Chondrocyte (in vitro differentiated cells): Measurements from ENCODE around the gene CHMP2A. TPM values are rescaled to one million over a fixed set of nuclear protein-coding genes. Genes with fewer than 3 reads are reported as not detected.
A peak's percentile ranks its signal among the peaks of the same experiment; 100 is the strongest.

ENCODE experiments used
- DNase-seq: peaks from one replicate; pipeline ENCODE4 v3.0.0; 2021; ENCODE audit warnings: mixed read lengths, low spot score
- H3K27ac Mint-ChIP-seq: one replicate; pipeline ENCODE4 v1.8.0; 2021; ENCODE audit warnings: mild to moderate bottlenecking, moderate library complexity, mixed read lengths; ENCODE audit not compliant: unreplicated experiment
- H3K27me3 Mint-ChIP-seq: 2 replicates; pipeline ENCODE4 v1.8.0; 2021; ENCODE audit warnings: low read depth, mixed read lengths
- H3K36me3 Mint-ChIP-seq: 2 replicates; pipeline ENCODE4 v1.8.0; 2021; ENCODE audit warnings: low read depth, mixed read lengths
- H3K4me1 Mint-ChIP-seq: 2 replicates; pipeline ENCODE4 v1.8.0; 2021; ENCODE audit warnings: low read depth, mild to moderate bottlenecking, mixed read lengths
- H3K4me3 Mint-ChIP-seq: one replicate; pipeline ENCODE4 v1.8.0; 2021; ENCODE audit warnings: mild to moderate bottlenecking, moderate library complexity, mixed read lengths; ENCODE audit not compliant: unreplicated experiment
- H3K9me3 Mint-ChIP-seq: 2 replicates; pipeline ENCODE4 v1.8.0; 2021; ENCODE audit warnings: low read depth, mixed read lengths
- total RNA-seq: library from RNA; stranded (reverse); gene quantifications from 3 replicates; pipeline ENCODE4 v1.2.1, GENCODE V29; 2021
- TF ChIP-seq, protein P1 (sequence below): fragments of 200-600 bp; sonication (generic); IDR thresholded peaks from 2 replicates; pipeline ENCODE4 v1.5.0; 2021; ENCODE audit warnings: antibody characterized with exemption, mild to moderate bottlenecking, moderate library complexity

CHMP2A gene
- total RNA-seq, 1 donor from 2014 or later: 85.1 TPM

DNA sequence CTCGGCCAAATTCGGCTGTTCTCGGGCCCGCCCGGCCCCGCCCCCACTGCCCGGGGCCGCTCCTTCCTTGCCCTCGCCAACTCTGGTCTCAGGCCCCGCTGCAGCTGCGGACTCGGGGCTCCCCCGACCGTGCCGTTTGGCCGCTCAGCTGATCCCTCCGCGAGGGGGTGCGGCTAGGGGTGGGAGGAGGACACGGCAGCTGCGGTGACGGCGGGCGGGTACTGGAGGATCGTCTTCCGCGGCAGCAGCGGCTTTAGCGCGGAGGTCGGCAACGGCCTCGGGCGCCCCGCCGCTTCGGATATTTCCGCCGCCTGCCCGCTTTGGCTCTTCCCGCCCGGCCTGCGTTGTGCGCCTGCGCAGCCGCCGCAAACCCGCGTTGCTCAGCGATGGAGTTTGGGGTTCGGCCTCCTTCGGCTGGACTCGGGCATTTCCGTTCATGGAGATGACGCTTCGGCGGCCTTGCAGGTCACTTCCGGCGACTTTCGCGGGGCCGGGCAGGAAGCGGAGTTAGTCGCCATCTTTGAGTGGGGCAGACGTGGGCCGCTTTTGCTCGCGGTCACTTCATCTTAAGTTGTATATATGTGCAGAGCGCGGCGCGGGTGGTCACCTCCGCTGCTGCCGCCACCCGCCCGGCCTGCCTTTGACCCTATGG, 3.8 kb upstream of the CHMP2A start:
- peaks cover 49% of the 10 kb centered on the region for H3K4me1 Mint-ChIP-seq
- H3K4me3 Mint-ChIP-seq: peak overlapping the region; percentile 96
- H3K36me3 Mint-ChIP-seq: peaks cover 14% of the 10 kb centered on the region
- H3K27me3 Mint-ChIP-seq: no peaks in the 10 kb centered on the region
- H3K27ac Mint-ChIP-seq: peak overlapping the region; percentile 98
- DNase-seq: peak; percentile 99
- TF ChIP-seq, protein P1, sequence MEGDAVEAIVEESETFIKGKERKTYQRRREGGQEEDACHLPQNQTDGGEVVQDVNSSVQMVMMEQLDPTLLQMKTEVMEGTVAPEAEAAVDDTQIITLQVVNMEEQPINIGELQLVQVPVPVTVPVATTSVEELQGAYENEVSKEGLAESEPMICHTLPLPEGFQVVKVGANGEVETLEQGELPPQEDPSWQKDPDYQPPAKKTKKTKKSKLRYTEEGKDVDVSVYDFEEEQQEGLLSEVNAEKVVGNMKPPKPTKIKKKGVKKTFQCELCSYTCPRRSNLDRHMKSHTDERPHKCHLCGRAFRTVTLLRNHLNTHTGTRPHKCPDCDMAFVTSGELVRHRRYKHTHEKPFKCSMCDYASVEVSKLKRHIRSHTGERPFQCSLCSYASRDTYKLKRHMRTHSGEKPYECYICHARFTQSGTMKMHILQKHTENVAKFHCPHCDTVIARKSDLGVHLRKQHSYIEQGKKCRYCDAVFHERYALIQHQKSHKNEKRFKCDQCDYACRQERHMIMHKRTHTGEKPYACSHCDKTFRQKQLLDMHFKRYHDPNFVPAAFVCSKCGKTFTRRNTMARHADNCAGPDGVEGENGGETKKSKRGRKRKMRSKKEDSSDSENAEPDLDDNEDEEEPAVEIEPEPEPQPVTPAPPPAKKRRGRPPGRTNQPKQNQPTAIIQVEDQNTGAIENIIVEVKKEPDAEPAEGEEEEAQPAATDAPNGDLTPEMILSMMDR: no peak
- no peaks in the 10 kb centered on the region for H3K9me3 Mint-ChIP-seq

DNA sequence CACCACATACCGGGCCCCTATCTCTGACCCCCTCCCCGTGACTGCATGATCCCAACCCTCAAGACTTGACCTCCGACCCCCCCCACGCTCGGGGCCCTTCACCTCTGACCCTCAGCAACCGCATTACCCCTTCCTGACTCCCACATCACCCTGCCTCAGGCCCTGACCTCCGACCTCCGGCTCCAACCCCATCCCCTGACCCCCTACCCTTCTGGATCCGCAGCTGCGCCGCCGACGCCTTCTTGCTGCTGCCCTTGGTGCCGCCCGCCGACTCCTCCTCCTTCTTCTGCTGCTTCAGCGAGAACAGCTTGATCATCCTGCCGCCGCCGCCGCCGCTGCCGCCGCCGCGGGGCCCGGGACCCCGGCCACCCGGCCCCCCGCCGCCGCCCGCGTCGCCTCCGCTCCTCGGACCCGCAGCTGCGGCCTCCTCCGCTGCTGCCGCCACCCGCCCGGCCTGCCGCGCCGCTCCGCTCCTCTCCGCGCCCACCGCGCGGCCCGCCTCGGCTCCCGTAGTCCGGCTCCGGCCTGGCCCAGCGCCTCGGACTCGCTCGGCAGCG, 3.2 kb upstream of the CHMP2A start, which contains the start of gene UBE2M:
Gene UBE2M (minus strand): TSS at position 546 of the 557 bp plus-strand sequence. CDS start 230 bp downstream, at position 316.
- peak within 1 kb of the TSS; percentile 96 for H3K4me3 Mint-ChIP-seq
- peaks cover 16% of the 10 kb centered on the region for H3K36me3 Mint-ChIP-seq
- no peaks in the 10 kb centered on the region for H3K9me3 Mint-ChIP-seq
- DNase-seq: peak; percentile 82
- H3K27me3 Mint-ChIP-seq: no peaks in the 10 kb centered on the region
- TF ChIP-seq, protein P1: no peak
- peaks cover 53% of the 10 kb centered on the region for H3K4me1 Mint-ChIP-seq
- peak within 1 kb of the TSS; percentile 98 for H3K27ac Mint-ChIP-seq

DNA sequence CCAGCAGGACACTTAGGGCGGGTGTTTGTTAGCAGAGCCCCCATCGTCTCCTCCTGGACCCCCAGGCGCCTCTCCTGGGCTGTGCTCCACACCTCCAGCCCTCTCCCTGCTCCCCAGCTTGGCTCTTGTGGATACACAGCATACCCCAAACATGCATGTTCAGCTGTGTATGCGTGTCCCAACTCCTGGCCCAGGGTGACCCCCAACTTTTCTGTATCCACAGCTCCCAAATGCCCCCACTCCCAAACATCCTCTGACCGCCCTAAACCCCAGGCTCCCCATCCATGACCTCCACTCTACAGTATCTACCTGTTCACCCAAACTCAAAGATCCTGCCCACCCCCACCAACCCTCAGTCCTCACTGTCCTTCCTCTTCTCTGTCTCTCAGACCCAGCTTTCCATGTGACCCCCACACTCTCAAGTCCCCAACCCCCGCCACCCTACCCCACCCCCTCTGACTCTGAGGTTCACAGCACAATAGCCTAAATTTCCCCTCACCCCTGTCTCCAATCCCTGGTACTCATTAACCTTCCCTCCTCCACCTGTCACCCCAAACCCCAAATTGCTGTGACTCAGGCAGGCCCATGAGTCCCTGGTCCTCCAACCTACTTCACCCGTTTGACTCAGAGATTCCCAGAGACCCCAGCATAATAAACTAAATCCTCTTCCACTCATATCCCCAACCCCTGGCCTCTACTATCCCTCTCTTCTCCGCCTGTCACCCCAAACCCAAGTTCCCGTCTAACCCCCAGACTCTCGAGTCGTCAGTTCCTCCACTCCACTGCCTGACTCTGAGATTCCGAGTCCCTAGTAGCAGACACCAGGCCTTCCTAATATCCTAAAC, 2.5 kb upstream of the CHMP2A start:
- no peaks in the 10 kb centered on the region for H3K27me3 Mint-ChIP-seq
- peak overlapping the region; percentile 93 for H3K27ac Mint-ChIP-seq
- H3K4me1 Mint-ChIP-seq: peaks cover 53% of the 10 kb centered on the region
- peak overlapping the region; percentile 96 for H3K4me3 Mint-ChIP-seq
- H3K36me3 Mint-ChIP-seq: peaks cover 20% of the 10 kb centered on the region
- TF ChIP-seq, protein P1: no peak
- DNase-seq: peak; percentile 64
- no peaks in the 10 kb centered on the region for H3K9me3 Mint-ChIP-seq

DNA sequence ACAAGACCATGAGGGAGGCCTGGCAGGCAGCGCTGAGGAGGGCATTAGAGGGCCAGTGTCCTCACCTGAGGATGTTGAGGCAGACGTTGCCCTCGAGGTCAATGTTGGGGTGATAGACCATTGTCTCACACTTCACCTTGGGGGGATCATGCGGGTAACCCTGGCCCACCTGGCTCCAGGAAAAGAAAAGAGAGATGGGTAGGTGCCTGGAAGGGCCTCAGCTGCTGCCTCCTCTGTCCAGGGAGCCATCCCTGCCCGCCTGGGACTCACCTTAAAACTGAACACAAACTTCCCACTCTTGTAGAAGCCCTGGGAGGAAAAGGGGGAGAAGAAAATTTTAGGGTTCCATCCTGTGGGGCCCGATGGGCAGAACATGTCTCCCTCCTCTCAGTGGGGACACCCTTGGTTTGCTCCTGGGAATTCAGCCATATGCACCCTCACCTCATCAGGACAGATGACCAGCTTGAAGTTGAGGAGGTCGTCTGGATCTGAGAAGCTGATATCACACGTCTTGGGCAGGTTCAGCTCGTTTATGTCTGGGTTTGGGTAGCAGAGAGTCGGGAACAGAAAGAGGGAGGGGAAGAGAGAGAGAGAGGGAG, 1.8 kb upstream of the CHMP2A start:
- Mint-ChIP-seq H3K4me1 (peaks cover 53% of the 10 kb centered on the region), H3K27ac (peak overlapping the region; percentile 93), H3K9me3 (no peaks in the 10 kb centered on the region), H3K36me3 (peaks cover 24% of the 10 kb centered on the region), H3K4me3 (peak overlapping the region; percentile 96), H3K27me3 (no peaks in the 10 kb centered on the region)
- DNase-seq: peak; percentile 26
- TF ChIP-seq, protein P1: no peak
